T-helper 22 cell (primary cell): ENCODE measurements around the gene ATXN7L3.
"Not testable (repeated sequence)": the region's sequence is repeated elsewhere in the genome, so short reads cannot be mapped to it uniquely, and the experiment has no call there.

Source experiments
- DNase-seq: peaks from one replicate; pipeline ENCODE4 v3.0.0-alpha.2; 2020; ENCODE audit warnings: low read depth

Gene ATXN7L3

GRCh38 chr17:44199553-44200477, at the start of gene ATXN7L3:
Gene ATXN7L3, minus strand, starts transcription at chr17:44199884. Its CDS starts 1,814 bp downstream, at chr17:44198070.
- peak; percentile 99 for DNase-seq

GRCh38 chr17:44247876-44248736, 48.4 kb upstream of the ATXN7L3 start:
- DNase-seq: no peak

- no peak for DNase-seq
These were observed 47.8 kb upstream of the ATXN7L3 start for GRCh38 chr17:44247440-44247841.

GRCh38 chr17:44241106-44241624, 41.5 kb upstream of the ATXN7L3 start:
- DNase-seq: no peak

- not testable (repeated sequence) for DNase-seq
These were observed 38.2 kb upstream of the ATXN7L3 start for GRCh38 chr17:44237886-44238285.

DNA sequence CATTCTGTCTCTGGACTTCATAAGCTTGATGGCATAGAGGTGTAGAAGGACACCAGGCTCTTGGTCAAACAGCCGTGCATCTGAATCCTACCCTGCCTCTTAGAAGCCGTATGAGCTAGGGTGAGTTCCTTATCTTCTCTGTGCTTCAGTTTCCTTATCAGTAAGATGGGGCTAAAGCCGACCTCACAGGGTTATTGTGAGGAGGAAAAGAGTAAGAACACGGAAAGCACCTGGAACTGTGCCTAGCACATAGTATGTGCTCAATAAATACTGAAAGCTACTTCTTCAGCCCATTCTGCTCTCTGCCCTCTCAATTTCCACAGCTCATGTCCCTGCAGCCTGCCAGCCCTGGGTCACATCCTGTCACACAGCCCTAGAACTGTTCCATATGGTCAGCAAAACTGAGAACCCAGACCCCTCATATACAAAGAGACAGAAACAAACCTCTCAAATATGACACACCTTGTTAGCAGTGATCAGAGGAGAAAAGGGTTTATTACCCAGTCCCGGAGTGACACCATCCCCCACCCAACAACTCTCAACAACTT, 36.8 kb upstream of the ATXN7L3 start:
- DNase-seq: no peak

- DNase-seq: no peak
These were observed 35.9 kb upstream of the ATXN7L3 start for GRCh38 chr17:44235583-44235936.

DNA sequence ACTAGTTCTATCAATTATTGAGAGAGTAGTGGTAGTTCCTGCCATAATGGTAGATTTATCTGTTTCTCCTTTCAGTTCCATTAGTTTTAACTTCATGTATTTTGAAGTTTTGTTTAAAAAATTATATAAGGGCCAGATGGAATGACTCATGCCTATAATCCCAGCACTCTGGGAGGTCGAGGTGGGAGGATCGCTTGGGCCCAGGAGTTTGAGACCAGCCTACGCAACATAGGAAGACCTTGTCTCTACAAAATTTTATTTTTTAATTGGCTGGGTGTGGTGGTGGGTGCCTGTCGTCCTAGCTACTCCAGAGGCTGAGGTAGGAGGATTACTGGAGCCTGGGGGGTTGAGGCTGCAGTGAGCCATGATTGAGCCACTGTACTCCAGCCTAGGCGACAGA, 33.9 kb upstream of the ATXN7L3 start:
- DNase-seq: no peak

DNA sequence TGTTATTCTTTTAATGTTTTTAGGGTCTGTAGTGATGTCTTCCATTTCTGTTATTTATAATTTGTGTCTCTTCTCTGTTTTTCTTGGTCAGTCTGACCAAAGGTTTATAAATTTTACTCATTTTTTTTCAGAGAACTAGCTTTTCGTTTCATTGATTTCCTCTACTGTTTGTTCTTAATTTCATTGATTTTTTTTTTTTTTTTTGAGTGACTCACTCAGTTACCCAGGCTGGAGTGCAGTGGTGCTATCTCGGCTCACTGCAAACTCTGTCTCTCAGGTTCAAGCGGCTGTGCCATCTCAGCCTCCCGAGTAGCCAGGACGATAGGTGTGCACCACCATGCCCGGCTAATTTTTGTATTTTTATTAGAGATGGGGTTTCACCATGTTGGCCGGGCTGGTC, 32.4 kb upstream of the ATXN7L3 start:
- DNase-seq: no peak

DNA sequence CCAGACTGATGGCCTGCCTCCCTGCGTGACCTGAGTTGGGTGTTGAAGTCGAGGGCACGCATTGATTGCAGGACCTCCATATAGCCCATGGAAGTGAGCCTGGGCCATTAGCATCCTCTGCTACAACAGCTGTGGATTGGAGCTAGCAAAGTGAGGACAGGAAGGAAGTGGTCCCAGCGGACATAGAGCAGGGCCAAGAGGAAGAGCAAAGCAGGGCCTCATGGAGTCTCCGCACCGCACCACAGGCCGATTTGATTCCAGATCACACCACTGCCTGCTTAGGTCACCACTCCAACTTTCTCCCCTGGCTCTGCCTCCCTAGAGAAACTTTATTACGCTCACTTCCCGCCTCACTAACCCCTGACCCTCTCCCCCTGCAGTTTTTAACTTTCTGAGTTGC, 30.5 kb upstream of the ATXN7L3 start:
- no peak for DNase-seq

DNA sequence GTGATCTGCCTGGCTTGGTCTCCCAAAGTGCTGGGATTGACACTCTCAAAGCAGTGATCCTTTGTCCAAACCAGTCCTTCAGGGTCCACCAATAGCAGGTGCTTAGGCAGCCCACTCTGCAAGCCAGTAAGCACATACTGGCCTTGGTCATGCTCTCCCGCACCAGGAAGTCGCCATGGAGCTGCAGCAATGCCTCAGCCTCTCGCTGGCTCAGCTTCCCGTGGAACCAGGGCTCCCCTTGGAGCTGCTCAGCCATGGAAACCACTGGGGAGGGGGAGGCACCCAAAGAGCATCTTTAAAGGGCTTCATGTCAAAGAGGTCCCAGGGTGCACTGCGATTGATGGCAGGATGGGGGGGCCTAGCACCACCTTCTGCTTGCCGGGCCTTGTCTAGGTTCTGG, 29.4 kb upstream of the ATXN7L3 start:
- no peak for DNase-seq

DNA sequence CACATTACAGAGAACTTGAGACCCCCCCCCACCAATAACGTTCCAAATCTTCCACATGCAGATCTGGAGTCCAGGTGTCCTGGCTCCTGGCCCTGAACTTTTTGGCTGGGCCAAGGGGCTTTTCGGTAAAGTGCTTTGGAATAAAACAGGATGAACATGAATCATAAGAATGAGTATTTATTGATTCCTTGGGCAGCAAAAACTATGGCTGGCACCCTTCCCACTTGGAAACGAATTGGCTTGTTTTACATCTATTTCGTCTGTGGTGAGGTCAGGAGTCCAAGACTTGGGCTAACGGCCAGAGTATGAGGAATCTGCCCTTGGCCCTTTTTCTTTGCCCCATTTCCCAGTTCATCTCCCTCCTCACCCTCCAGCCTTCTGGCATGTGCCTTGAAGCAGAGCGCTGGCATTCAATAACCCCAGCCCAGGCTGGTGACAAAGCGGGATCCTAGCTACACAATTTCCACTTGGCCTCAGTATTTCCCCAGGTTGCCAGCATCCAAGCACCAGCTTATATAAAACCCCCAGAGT, 23.9 kb upstream of the ATXN7L3 start:
- no peak for DNase-seq

DNA sequence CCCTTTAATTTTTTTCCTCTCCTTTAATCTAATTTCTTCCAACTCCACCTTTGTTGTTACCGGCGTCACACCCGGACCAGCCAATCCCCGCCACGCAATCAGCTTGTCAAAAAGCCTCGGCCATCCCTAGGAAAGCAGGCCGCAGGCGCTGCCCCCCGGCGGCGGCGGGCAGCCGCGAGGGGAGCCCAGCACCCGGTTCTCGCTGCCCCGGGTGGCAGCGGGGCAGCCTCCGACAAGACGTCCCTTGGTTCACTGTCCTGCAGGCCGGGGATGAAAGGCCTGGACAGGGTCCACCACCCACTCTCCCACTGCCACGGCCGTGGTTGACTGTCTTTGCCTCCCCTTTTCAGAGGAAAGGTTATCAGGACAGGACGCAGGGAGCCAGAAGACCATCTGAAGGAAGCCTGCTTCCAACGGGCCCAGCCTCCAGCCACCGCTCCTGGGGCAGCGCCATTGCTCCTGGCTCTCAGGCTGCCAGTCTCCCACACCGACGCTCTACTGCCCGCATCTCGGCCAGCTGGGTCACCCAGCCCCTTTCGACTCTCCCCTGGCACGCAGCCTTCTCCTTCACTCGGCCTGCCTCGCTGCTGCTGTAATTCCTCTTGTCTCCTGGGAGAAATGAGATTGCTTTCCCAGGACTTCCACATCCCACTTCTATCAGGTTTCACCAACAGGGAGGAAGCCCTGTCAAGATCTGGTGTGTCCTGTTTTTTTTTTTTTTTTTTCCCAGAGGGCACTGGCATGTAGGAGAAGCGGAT, 22.6 kb upstream of the ATXN7L3 start:
- peak; percentile 41 for DNase-seq

- DNase-seq: no peak
These were observed 22.1 kb upstream of the ATXN7L3 start for GRCh38 chr17:44221862-44222111.

DNA sequence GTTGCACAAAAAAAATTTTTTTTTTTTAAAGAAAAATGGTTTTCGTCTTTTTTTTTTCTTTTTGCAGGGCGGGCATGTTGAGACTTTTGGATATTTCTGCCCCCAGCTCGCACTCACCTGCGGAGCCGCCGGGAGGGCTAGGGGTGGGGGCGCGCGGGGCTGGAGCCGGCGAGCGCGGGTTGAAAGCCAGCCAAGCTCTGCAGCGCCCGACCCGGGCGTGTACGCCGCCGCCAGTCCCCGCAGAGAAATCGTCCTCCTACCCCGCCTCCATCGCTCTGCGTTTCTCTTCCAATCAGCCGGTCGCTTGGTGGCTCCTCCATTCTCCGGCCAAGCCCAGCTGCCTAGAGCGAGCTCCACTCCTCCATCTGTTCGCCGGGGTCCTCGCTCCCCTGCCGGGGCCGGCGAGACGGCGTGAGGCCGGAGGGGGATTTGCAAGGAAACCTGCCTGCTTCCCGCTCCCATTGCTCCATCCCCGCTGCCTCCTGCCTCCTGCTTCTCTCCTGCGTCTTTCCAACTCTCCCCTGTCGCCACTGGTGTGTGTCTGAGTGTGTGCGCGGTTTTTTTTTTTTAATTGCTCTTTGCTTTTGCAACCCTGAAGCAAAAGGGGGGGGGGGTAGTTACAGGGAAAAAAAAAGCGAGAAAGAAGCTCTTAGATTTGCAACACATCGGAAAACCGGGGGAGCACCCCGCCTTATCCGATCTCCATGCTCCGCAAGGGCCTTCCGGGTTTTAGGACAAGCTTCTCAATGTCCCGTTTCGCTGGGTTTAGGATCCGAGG, 21.6 kb upstream of the ATXN7L3 start:
- peak; percentile 57 for DNase-seq

DNA sequence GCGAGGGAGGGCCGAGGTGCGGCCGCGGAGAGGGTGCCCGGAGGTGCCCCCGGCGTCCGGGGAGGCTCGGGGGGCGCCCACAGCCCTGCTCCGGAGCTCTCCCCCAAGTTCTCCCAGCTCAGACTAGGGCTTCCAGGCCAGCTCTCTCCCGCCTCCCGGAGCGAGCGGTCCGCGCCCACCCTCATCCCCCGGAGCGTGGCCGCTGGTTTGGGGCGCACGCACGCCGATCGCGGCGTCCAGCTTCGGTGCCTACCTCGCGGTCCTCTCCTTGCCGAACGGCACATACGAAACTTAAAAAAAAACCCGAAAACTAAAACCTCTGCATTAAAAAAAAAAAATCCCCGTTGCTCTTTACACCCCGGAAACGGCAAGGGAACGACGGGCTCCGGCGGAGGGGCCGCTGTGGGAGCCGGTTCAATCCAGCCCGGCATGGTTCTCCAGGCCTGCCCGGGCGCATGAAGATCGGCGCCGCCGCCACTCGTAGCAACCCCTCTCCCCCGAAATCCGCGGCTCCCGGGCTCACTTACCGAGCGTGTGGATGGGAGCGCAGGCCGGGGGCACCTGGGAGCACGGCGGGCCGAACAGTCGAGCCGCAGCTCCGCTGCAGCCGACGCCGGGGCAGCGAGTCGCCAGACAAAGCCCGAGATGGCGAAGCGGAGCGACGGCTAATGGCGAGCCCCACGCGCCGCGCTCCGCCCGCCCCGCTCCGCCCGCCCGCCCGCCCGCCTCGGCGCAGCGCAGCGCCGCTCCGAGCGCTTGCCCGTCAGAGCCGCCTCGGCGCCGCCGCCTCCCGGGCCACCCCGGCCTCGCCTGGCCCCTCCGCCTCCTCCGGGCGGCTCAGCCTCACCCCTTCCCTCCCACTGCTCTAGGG, 20.8 kb upstream of the ATXN7L3 start:
- peak; percentile 38 for DNase-seq

- peak; percentile 66 for DNase-seq
These were observed 20.0 kb upstream of the ATXN7L3 start, which contains the start of gene UBTF for GRCh38 chr17:44219616-44220212. Gene UBTF, minus strand, starts transcription at chr17:44219675. Its CDS starts 1,446 bp downstream, at chr17:44218229.

GRCh38 chr17:44219108-44219615, 19.5 kb upstream of the ATXN7L3 start:
- peak; percentile 56 for DNase-seq
